Esophagus muscularis mucosa (tissue), 4 donors: ENCODE measurements around the gene TMC5. TPM values are rescaled to one million over a fixed set of nuclear protein-coding genes. Genes with fewer than 3 reads are reported as not detected.

Experiments
- DNase-seq: peaks from one replicate; pipeline ENCODE4 v3.0.0-alpha.2; 2017; ENCODE audit errors: extremely low spot score
- H3K27ac ChIP-seq, 4 donors: fragments of 200-600 bp; sonication (generic); replicated peaks in 1 of 4; 1 replicate in 3 of 4; 2 replicates in 1 of 4; pipeline ENCODE4 v1.5.1; 2016 to 2019; ENCODE audit warnings: mild to moderate bottlenecking in 1 of 4
- H3K27me3 ChIP-seq, 4 donors: fragments of 200-600 bp; sonication (generic); one replicate each; pipeline versions ENCODE4 v1.5.1 to v1.6.0; 2016 to 2019
- H3K36me3 ChIP-seq, 4 donors: fragments of 200-600 bp; sonication (generic); one replicate each; pipeline ENCODE4 v1.5.1; 2016 to 2019
- H3K4me1 ChIP-seq, 4 donors: fragments of 200-600 bp; sonication (generic); one replicate each; pipeline ENCODE4 v1.5.1; 2016 to 2019
- H3K4me3 ChIP-seq, 4 donors: fragments of 200-600 bp; sonication (generic); 1 replicate in 2 of 4; 2 replicates in 2 of 4; pipeline ENCODE4 v1.5.1; 2016 to 2019; ENCODE audit warnings: mild to moderate bottlenecking in 4 of 4, moderate library complexity in 1 of 4
- H3K9me3 ChIP-seq, 4 donors: fragments of 200-600 bp; sonication (generic); 1 replicate in 3 of 4; 2 replicates in 1 of 4; pipeline ENCODE4 v1.5.1; 2016 to 2019
- CTCF ChIP-seq, 3 experiments: fragments of 200-600 bp in 2 of 3; fragments of 450-650 bp in 1 of 3; sonication (generic) in 2 of 3; IDR thresholded peaks; one replicate each; pipeline ENCODE4 v1.5.1; 2017 to 2019; ENCODE audit warnings: antibody characterized with exemption in 3 of 3, mild to moderate bottlenecking in 2 of 3, moderate library complexity in 1 of 3
- EP300 ChIP-seq: sonication (generic); formaldehyde crosslinking; IDR thresholded peaks from one replicate; pipeline ENCODE4 v1.6.1; 2017; ENCODE audit warnings: antibody characterized with exemption
- POLR2A ChIP-seq: fragments of 450-650 bp; IDR thresholded peaks from one replicate; pipeline ENCODE4 v1.6.1; 2017; ENCODE audit warnings: antibody characterized with exemption, moderate library complexity, mild to moderate bottlenecking, low read depth
- POLR2AphosphoS5 ChIP-seq, 2 donors: sonication (generic); formaldehyde crosslinking; IDR thresholded peaks; one replicate each; pipeline ENCODE4 v1.6.1; 2017; ENCODE audit warnings: antibody characterized with exemption in 2 of 2
- WGBS: methylation state at CpG from one replicate; pipeline ENCODE4 v1.1.5; 2018; 5-methylcytosine and 5-hydroxymethylcytosine counted together
- intact Hi-C: fragments of 100-400 bp; cut with DNase I; formaldehyde crosslinking; loops from one replicate; pipeline ENCODE4 v1.15.1; 2023
- total RNA-seq, 4 donors: library from RNA; depleted of rRNA; stranded (reverse); fragments of >200 nt; gene quantifications; one replicate each; pipeline versions ENCODE4 v1.1.0 to v1.2.1, GENCODE V29; 2016

The TMC5 gene
- total RNA-seq, 4 donors from 2014 or later = under 0.01 to 0.42 (median 0.12) TPM

- Histone ChIP-seq H3K27ac (no peak overlapping the region), H3K4me1 (no peaks in the 10 kb centered on the region), H3K4me3 (no peak overlapping the region), H3K36me3 (no peaks in the 10 kb centered on the region), H3K9me3 (no peaks in the 10 kb centered on the region), H3K27me3 (peaks cover 0 to 7% (median 0%) of the 10 kb centered on the region in 4 donors)
- intact Hi-C loops = no loop called here
- 84% methylated on average over 3 of the region's 3 CpGs for WGBS
- TF ChIP-seq CTCF (IDR thresholded peaks at IDR 0.05) = no peak
- DNase-seq = no peak
Observed at GRCh38 chr16:19479302-19479721, 61.6 kb downstream of the TMC5 start.

GRCh38 chr16:19481296-19481695, 63.6 kb downstream of the TMC5 start:
- H3K27ac ChIP-seq = no peak overlapping the region
- DNase-seq = no peak
- no peak overlapping the region for H3K4me3 ChIP-seq
- peaks cover 0 to 7% (median 0%) of the 10 kb centered on the region in 4 donors for H3K27me3 ChIP-seq
- TF ChIP-seq CTCF (IDR thresholded peaks at IDR 0.05) (no peak), EP300 (no peak), POLR2AphosphoS5 (IDR thresholded peaks at IDR 0.05) (no peak), POLR2A (no peak)
- 81% methylated on average over 2 of the region's 2 CpGs for WGBS
- H3K4me1 ChIP-seq = no peaks in the 10 kb centered on the region
- no peaks in the 10 kb centered on the region for H3K36me3 ChIP-seq
- no peaks in the 10 kb centered on the region for H3K9me3 ChIP-seq
- intact Hi-C loops = no loop called here

- WGBS = 92% methylated on average over 5 of the region's 5 CpGs
- intact Hi-C loops = no loop called here
- H3K4me1 ChIP-seq = no peaks in the 10 kb centered on the region
- peaks cover 0 to 7% (median 0%) of the 10 kb centered on the region in 4 donors for H3K27me3 ChIP-seq
- no peak overlapping the region for H3K27ac ChIP-seq
- DNase-seq = no peak
- H3K4me3 ChIP-seq = no peak overlapping the region
- TF ChIP-seq POLR2A (no peak), CTCF (IDR thresholded peaks at IDR 0.05) (no peak), POLR2AphosphoS5 (IDR thresholded peaks at IDR 0.05) (no peak), EP300 (no peak)
- no peaks in the 10 kb centered on the region for H3K9me3 ChIP-seq
- H3K36me3 ChIP-seq = no peaks in the 10 kb centered on the region
Observed at GRCh38 chr16:19481769-19482168, 64.1 kb downstream of the TMC5 start.

- H3K27ac ChIP-seq = no peak overlapping the region
- intact Hi-C loops = no loop called here
- H3K9me3 ChIP-seq = no peaks in the 10 kb centered on the region
- no peaks in the 10 kb centered on the region for H3K4me1 ChIP-seq
- H3K36me3 ChIP-seq = no peaks in the 10 kb centered on the region
- H3K4me3 ChIP-seq = no peak overlapping the region
- WGBS = 83% methylated on average over 1 of the region's 1 CpG
- no peak for DNase-seq
- no peak for TF ChIP-seq POLR2A
- peaks cover 0 to 7% (median 0%) of the 10 kb centered on the region in 4 donors for H3K27me3 ChIP-seq
Observed at GRCh38 chr16:19482291-19482690, 64.6 kb downstream of the TMC5 start.

- TF ChIP-seq POLR2A = no peak
- no peak for TF ChIP-seq POLR2AphosphoS5 (IDR thresholded peaks at IDR 0.05)
- no peak for TF ChIP-seq CTCF (IDR thresholded peaks at IDR 0.05)
- no peak for TF ChIP-seq EP300
- Histone ChIP-seq H3K27me3 (peaks cover 0 to 7% (median 0%) of the 10 kb centered on the region in 4 donors), H3K4me3 (no peak overlapping the region), H3K4me1 (no peaks in the 10 kb centered on the region), H3K36me3 (no peaks in the 10 kb centered on the region), H3K27ac (no peak overlapping the region), H3K9me3 (no peaks in the 10 kb centered on the region)
- DNase-seq = no peak
- WGBS = 91% methylated on average over 3 of the region's 3 CpGs
- intact Hi-C loops = no loop called here
Observed at GRCh38 chr16:19484096-19484495, 66.4 kb downstream of the TMC5 start.
